ENCODE results near the gene PRELP.
"Not testable (repeated sequence)": the region's sequence is repeated elsewhere in the genome, so short reads cannot be mapped to it uniquely, and the experiment has no call there.

PRELP gene

DNA sequence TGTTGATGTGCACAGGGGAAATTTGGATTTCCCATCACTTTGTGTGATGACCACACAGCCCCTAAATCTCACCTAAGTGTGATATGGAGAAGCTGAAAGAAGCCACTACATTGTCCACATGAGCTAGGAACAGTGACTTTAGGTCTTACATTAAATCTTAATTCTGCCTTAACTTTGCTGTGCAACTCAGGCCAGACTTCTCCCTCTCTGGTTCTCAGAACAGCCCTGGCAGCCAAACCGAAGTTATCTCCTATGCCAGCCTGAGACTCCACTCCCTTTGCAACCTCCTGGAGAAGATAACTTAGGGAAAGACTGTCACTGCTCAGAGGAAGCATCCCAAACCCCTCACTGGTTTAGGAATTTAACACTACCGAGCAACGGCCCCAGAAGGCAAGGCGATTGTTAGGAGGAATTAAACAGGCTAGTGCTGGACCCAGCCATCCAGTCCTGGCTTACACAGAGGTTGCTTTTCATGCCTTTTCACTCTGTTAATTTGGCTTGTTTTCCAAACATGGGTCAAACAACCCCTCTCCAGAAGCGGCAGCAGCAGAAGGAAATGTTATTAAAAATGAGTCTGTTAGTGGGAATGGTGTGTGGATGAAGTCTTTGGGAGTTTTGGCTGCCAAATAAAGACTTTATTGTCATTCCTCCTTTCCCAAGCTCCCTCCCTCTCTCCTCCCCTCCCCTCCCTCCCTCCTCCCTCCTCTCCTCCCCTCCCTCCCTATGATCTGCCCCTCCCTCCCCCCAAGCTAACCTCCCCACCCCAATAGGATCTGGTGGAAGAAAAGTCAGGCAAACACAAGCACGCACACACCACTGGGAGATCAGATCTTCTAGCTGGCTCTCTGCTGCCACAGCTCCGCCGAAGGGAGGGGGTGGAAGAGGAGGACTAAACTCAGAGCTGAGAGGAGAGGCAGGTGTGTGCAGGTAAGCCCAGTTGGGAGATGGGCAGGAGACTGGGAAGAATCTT lies at the start of gene PRELP:
Gene PRELP (plus strand): TSS at position 795 of the 970 bp plus-strand sequence. CDS start 7,379 bp downstream, outside the sequence.
- DNase-seq (ENCODE audit: low spot score), result no peak

DNA sequence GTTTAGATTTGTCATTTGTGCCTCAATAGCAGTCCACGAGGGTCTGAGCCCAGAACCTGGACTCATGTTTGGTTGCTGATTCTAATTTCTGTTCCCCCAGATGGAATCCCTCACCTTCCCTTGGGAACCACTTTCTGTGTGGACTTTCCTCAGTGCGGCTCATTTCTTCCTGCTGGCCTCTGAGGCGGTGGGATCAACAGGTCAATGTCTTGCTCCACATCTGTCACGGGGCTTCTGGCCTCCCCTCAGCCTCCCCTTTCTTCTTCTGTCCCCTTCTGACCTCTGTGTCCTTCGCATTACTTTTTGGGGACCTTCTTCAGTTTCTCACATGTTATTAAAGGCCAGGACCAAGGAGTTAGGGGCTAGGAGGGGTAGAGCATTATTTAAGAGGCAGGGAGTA lies 49.2 kb upstream of the PRELP start:
- DNase-seq (ENCODE audit: low spot score), result no peak

DNA sequence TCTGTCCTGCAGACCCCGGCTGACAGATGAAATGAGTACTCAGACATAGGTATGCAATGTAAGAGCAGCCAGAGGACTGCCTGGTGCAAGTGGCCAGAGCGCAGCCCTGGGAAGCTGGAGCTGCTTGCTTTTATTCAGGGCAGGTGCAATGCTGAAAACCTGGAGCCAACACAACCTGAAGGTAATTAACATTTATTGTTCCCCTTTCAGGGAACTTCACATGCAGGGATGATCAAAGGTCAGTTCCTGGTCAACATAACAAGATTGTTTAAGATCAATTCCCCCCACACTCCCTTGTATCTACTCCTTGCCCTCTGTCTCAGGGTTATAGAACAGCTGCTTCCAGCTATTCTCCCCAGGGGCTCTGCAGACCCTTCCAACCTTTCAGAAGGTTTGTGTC lies 48.7 kb upstream of the PRELP start:
- DNase-seq (ENCODE audit: low spot score), result no peak

DNA sequence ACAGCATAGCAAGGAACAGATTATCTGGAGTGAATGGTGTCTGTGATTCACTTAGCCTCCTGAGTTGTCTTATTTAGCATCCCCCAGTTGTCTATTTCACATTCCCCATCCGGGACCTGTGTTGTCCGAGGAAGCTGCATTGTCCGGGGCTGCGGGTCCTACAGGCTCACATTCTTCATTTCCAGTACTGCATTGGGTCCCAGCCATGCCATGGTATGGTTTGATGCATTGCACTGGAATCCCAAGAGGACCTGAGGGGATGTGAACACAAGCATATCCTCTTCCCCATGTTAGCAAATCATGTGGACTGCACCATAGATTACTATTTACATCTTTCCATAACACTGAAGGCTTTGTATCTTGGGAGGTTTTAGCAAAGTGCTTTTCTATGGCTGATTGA lies 48.2 kb upstream of the PRELP start:
- DNase-seq (ENCODE audit: low spot score), result no peak

DNA sequence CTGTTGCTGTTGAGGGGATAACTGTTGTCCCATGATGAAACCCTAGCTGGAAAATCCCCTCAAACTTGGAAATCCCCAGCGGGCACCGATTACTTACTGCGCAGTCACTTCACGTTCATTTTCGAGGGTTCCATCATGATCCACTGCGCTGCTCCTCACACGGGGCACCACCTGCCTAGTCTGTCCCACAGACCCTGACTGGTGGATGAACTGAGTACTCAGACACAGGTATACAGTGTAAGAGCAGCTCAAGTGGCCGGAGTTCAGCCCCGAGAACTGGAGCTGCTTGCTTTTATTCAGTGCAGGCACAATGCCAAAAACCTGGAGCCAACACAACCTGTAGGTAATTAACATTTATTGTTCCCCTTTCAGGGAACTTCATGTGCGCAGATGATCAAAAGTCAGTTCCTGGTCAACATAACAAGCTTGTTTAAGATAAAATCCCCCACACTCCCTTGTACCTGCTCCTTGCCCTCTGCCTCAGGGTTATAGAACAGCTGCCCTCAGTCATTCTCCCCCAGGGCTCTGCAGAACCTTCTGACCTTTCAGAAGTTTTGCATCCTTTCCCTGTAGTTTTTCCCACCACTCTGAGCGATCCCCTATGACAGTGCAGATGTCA lies 46.5 kb upstream of the PRELP start:
- DNase-seq (ENCODE audit: low spot score), result no peak

DNA sequence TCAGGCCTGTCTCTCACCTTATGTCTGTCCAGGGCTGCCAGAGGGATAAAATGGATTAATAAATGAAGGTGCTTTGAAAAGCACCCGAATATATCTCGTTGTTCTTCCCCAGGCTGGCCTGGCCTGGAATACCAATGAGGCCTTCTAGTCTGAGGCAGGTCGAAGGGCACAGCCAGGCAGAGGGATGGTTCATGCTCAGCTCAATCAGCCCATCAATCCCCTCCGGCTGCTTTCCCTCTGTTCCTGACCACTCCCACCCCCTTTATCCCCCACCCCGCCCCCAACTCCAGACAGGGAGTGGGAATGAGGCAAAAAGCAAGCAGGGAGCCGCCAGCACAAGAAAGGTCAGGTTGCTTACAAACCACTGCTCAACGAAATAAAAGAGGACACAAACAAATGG lies 40.0 kb upstream of the PRELP start:
- no peak for DNase-seq (ENCODE audit: low spot score)

DNA sequence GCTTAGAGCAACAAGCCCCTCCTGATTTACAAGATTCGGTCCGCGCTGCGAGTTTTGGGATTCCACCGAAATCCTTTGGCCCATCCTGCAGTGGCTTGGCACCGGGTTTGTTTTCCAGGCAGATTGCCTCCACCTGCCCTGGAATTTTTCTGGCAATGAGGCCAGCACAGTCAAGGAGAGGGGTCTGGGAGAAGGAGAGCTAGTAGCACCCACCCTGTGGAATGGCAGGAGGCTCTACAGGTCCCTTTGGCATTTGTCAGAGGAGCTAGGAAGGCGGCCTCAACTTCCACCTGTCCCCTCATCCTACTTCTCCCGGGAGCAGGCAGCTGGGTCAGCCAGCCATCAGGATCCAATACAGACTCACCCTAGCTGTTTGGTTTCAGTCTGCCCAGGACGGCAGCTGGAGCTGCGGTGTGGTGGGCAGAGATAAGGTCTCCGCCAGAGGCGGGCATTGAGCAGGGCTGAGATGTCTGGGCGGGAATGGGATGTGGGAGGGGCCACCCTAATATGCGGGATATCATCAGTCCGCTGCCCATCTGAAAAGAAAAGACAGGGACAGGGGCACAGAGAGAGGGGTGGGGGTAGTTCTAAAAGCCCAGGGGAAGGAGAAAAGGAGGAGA lies 37.8 kb upstream of the PRELP start:
- no peak for DNase-seq (ENCODE audit: low spot score)

DNA sequence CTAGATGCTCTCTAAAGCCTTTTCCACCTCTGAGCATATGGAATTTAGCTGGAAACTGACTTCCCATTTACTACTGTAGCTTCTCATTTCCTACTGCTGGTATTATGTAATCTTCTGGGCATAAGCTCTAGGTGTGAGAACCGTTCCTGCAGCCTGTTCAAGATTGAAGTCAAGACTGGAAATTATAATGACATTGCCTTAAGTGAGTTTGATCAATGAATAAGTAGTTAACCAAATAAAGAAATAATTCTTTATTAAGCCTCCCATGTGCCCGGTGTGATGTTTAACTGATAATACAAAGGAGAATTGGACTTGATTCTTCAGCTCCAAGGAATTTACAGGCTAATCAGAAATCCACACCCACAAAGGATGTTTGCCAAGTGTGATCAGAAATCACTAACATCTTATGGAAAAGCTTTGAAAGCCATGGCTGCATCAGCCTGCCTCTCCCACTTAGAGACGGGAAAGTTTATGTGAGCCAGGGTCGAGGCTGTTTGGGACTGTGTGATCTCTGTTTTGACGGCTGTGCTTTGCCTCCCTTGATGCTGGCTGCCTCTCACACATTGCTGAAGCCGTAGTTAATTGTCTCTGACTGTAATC lies 36.4 kb upstream of the PRELP start:
- no peak for DNase-seq (ENCODE audit: low spot score)

DNA sequence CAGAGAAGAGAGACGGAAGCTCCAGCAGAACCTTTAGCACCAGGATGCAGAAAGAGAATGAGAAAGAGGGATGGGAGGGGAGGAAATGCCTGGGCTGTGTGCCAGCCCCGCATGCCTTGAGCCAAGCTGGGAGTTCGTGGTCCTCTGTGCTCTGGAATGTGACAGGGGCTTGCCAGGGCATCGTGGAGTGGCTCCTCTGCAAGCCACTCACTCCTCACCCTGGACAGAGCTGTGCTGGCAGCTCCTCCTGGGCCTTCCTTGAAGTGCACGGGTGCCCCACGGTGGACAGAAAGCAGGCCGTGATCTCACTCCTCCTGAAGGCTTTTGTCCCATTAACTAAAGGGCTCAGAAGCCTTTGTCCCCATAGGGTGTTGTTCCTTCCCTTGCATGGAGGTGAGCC lies 34.8 kb upstream of the PRELP start:
- DNase-seq (ENCODE audit: low spot score), result no peak

DNA sequence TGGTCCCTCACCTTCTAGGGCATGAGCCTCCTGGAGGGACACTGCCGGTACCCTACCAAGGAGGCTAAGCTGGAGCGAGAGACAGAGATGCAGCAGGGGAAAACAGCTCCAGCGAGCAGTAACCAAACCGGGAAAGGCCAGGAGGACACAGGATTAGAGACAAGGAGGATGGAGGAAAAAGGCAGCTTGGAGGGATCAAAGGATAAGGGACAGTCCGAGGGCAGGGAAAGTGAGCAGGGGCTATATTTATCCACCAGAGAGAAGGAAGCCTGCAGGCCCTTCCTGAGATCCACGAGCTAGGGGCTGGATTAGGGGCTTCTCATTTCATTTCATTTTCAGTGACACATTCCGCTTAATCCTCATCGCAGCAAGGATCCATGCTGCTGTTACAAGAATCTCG lies 33.8 kb upstream of the PRELP start:
- no peak for DNase-seq (ENCODE audit: low spot score)

DNA sequence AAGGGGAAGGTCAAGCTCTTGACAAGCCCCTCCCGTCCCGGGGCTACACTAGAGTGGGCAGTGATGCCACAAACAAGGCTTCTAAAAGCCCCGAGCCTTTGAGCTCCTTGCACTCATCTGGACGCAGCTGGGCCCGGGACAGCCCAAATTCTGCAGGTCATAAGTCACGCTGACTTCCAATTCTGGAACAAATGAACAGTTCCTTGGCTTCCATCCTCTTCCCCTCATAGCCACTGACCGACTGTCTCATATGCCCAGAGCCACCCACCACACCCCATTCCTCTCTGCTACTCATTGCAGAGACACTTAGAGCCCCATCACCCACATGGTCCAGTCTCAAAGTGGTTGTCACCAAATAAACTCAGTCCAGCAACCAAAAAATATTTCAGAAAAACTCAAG lies 32.8 kb upstream of the PRELP start:
- no peak for DNase-seq (ENCODE audit: low spot score)

DNA sequence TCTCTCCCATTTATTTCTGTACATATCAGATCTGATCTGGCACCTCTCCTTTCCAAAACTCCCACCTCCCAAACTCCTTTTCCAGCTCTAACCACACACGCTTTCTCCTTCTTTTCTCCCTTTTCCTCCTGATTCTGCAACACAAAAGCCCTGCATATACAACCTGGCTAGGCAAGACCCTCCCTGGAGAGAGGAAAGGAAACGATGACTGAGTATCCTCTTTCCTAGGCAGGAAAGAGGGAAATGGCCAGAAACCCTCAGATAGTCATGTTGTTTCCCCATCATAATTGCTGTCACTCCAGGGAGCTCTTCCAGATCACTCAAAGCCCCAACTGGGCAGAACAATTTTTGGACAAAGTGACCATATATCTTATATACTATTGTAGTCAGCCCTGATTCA lies 32.3 kb upstream of the PRELP start:
- DNase-seq (ENCODE audit: low spot score), result no peak

DNA sequence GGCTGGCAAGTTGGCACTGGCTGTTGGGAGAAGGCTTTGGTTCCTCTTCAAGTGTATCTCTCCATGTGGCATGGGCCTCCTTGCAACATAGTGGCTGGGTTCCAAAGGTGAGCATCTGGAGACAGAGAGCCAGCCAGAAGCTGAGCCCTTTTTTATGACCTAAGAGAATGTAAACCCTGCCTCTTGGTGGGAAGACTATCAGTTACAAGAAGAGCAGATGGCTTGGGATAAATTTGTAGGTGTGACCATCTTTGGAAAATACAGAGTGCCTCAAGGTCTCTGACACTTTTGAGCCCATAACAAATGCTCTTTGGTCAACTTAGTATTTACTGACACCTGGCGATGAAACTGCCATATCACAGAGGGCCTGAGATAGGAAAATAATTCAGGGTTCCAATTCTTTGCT lies 31.4 kb upstream of the PRELP start:
- DNase-seq (ENCODE audit: low spot score), result no peak

DNA sequence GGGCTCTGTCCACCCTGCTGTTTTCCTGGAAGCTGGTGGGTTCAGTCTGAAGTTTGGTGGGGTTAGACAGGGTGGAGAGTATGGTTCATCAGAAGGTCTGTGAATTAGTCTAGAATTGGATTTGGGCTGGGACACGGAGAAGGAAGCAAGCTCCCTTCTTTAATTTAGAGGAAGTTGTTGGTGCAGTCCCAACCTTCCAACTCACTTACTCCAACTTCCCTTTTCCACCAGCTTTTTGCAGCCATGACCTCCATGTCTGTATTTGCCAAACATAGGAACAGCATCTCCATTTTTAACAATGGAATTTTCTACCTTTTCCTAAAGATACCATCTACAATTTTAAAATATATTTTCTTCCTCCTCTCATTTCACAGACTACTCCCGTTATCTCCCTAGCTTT lies 28.5 kb upstream of the PRELP start:
- no peak for DNase-seq (ENCODE audit: low spot score)

DNA sequence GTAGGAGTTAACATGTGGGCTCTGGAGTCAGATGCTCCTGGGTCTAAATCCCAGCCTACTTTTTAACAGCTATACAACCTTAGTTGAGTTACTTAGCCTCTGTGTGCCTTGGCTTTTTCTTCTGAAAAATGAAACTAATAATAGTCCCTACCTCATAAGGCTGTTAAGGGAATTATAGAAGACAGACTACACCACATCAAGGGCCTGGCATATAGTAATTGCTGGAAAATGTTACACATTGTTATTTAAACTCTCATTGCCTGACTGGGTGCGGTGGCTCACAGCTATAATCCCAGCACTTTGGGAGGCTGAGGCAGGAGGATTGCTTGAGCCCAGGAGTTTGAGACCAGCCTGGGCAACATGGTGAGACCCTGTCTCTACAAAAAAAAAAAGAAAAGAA lies 28.0 kb upstream of the PRELP start:
- DNase-seq (ENCODE audit: low spot score), result not testable (repeated sequence)

DNA sequence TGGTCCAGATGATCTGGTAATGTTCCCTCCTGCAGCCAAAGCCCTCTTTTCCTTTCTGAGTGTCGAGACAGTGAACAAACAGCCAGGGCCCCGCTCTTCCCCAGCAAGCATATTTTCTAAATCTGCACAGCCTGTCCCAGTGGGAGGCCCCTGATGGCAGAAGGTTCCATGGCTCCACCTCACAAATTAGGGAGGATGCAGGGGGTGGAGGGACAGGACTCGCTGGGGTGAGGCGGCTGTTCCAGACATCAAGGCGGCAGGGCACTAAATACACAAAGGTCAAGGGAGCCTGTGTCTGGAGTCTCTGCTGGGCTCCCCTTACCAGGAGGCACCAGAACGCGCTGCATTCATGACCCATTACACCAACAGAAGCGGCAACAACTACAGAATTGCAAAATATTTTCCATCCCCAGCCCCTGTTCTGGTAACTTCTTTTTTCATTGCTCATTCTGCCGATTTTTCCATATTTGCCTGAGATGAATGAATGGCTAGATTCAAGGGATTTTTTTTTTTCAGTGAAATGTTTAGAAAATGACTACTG lies 27.0 kb upstream of the PRELP start:
- DNase-seq (ENCODE audit: low spot score), result no peak

DNA sequence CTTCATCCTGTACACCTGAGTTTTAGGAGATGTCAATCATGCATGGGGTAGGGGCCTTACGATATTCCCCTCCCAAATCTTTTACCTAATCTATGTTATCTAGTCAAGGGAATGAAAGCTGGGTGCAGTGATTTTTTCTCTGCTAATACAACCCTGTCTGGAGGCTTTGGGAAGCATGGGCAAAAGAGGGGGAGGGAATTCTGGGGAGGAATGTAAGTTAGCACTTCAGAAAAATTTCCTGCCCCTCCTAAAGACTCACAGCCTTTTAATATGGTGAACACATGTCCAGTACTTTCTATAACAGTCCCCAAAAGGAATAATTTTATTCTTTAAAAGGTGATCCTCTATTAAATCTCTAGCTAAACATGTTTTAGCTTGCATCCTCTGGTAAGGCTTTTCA lies 25.6 kb upstream of the PRELP start:
- DNase-seq (ENCODE audit: low spot score), result no peak

DNA sequence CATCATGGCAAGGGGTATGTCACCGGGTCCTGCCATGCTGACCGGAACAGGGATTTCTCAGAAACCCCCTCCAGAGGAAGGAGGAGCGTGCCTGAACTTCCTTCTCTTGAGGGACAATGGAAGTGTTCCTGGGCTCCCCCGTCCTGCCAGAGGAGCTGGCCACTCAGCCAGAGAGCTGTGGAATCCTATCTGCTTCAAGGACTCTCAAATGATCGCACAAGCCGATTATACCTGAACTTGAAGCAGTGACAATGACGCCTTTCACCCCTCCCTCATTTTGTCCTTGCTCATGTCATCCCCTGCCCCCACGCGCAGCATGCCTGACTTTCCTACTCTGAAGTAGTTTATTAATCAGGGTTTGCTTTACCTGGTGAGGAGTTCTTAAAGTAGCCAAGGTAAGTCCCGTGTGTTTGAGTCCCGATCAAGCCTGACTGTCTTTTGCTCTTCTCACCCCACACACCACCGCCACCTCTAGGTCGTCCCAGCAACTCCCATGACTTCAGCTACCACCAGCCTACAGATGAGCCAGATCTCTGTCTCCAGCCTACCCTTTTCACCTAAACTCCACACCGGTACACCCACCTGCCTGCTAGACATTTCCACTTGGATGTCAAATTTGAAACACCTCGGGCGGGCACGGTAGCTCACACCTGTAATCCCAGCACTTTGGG lies 25.0 kb upstream of the PRELP start:
- DNase-seq (ENCODE audit: low spot score), result no peak

DNA sequence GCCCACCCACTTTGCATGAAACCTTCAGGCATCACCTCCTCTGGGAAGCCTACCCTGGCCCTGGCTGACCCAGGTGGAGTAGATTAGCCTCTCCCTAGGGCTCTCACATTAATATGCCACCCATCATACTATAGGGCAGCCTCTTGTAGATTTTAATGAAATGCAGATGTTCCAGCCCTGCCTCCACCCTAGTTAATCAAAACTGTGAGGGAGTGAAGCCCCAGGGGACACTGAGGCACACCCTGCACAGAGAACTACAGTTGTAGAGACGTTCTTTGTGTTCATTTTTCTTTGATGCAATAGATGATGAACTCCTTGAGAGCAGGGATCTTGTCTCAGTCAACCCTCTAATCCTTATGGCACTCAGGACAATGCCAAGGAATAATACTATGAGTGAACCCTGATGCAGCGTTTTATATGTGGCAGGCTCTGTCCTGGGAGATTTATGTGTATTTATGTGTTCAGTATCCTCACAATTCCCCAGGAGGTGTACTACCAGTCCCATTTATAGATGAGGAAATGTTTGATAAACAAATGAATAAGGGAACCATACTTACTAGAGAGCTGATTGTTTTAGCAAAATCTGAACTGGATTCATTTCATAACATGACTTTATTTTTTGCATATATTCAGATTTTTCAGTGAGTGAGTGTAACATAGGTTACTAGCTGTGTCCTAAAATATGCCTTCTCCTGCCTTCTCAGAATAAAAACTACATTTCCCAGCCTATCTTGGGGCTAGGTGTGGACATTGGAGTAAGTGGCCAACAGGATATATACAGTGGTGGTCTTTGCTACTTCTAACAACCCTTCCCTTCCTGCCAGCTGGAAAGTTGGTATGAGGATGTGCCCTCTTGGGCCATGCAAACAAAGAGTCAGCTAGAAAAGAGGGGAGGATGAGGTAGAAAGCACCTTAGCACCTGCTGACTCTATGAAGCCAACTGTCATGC lies 23.5 kb upstream of the PRELP start:
- DNase-seq (ENCODE audit: low spot score), result no peak

DNA sequence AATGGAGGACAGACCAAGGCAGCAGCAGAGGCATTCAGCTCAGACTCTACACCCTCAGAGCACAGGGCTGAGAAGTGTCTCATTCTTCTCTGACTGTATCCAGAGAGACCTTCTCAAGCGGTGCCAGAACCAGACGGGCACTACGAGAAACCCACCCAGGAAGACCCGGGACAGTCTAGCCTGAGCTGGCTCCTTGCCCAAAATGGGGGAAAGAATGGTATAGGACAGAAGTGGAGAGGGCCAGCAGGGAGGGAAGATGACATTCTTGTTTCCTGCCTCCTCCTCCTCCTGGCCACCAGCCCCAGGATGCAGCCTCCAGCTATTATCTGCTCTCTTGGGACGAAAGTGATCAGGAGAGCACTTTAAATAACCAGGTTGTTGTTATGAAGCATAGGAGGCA lies 22.6 kb upstream of the PRELP start:
- DNase-seq (ENCODE audit: low spot score), result no peak

DNA sequence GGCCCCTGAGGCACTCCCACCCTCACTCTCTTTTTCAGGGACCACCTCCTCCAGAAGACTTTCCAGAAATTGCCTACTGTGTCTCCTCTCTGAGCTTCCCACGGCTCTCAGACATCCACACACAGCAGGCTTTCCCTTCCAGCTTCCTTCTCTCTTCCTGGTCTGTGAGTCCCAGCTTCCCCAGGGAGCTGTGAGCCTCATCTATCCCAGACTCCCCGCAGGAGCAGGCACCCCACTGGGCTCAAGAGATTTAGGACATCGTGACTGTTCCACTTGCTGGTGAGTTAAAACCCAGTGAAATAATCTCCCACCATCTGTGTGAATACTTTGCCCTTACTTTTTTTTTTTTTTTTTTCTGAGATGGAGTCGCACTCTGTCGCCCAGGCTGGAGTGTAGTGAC lies 22.0 kb upstream of the PRELP start:
- no peak for DNase-seq (ENCODE audit: low spot score)
